ENCODE measurements around the gene HSD17B2.

GRCh38 chr16:82071421-82071820 is 36.4 kb downstream of the HSD17B2 start:
- no peak for TF ChIP-seq EZH2 (IDR thresholded peaks at IDR 0.05; ENCODE audit: borderline replicate concordance, low read length)
- no peak for TF ChIP-seq CTCF (IDR thresholded peaks at IDR 0.05; ENCODE audit: low read length)
